Stimulated activated CD4-positive, alpha-beta T cell treated with anti-CD3 and anti-CD28 coated beads, Interleukin-12 subunit alpha, Interleukin-12 subunit beta, amount 100 ng/mL, for 48 hours (primary cell): ENCODE data around the gene PLA2G4A.

Experiments
- DNase-seq, 3 donors: peaks; one replicate each; pipeline ENCODE4 v3.0.0-alpha.2; 2020; ENCODE audit warnings: low read depth in 2 of 3, low spot score in 1 of 3

Gene PLA2G4A

DNA sequence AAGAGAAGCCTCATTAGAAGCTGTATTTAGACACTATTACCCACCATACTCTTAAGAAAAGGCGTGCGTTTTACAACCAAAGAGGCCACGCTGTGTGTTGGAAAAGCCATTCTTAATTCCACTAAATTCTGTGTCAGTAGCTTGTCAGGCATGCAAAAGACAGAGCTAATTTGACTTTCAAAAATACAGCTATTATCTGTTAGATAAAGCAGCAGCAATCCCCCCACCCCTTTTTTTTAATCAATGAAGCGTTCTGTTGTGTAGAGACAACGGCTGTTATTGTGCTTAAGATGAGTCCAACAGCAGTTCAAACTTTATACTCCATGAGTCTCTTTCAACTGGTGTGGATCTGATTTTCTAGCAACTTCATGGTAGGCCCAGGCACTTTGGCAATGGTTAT is 43.5 kb downstream of the PLA2G4A start:
- DNase-seq = no peak

DNA sequence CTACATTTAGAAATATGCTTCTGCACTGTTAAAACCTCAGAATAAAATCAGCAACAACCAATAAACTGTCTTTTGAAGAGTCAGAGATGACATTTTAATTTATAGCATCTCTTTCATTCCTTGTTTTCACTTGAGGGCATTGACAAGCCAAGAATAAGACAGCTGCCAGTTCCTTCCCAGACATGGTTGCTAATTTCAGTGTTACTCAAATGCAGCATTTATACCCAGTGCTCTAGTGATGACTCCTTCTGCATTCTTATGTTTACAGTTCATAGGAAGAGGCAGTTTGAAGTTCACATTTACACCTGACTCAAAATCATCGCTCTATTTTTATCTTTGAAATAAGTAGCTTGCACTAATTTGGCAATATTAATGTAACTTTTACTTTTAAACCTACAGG is 44.9 kb downstream of the PLA2G4A start:
- DNase-seq = no peak

DNA sequence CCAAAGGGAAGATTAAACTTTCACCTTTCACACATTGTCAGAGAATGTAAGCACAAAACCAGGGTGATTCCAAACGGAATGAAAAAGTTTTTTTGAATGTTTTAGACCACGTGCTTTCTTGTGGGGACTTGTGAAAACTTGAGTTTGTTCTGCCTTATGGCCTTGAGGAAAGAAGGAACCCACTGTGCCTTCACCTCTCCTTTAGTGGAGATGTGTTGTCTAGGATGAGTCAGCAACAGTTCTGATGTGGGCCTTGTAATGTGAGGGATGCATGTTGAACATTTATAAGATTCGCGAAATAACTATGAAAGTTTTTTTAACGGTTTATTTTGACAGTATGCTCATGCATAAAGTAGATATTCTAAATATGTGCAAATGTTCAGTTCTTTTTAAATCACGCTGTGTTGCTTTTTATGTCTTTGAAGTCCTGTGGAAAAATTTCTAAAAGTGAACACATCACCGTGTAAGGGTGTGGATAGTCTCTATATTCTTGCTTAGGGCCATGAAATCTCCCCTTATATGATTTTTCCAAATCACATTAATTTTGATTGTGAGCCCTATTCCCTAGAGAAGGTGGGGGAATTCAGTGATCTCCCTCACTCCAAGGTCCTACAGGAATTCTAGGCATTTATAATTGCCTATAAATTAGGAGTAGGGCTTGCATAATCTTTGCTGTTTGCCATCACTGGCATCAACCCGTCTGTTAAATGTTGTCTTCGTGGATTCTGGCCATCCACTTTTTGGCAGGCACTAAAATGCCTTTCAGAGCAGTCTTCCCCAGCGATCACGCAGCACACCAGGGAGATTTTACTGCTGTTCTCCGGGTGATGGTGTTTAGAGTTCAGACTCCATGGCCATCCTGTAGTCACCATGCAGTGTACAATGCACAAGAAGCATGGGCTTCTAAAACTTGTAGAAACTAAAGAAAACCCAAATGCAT is 47.4 kb downstream of the PLA2G4A start:
- no peak for DNase-seq

DNA sequence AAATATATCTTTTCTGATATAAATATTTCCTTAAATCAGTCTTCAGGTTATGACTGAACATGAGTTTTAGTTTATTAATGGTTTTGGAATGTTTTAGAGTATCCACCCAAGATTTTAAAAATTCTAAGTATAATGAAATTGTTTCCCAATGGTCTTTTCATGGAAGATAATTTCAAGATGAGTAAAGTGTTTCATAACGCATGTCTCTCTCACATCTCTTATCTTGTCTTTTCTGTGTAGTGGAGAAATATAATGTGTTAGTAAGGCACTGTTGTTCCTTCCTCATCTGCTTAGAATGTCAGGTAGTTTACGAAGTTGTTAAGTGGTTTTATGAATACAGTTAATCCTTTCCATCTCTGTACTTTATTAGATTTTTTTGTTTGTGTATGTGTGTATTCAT is 49.6 kb downstream of the PLA2G4A start:
- DNase-seq = no peak

DNA sequence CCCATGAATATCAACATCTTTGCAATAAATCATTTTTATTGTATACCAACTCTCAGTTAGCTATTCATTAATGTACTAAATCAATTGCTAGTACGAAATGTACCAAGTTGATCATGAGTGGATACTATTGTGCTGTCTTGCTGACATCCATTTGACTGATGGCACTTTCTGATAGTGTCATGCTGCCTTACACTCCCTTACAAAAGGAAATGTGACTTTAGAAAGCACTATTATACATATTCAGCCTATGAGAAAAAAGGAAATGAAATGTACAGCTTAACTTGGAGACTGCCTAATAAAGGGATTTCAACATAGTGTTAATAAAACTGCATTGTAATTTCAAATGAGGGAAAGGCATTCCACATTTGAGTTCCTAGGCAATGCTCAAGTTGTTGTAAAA is 52.2 kb downstream of the PLA2G4A start:
- DNase-seq = no peak

DNA sequence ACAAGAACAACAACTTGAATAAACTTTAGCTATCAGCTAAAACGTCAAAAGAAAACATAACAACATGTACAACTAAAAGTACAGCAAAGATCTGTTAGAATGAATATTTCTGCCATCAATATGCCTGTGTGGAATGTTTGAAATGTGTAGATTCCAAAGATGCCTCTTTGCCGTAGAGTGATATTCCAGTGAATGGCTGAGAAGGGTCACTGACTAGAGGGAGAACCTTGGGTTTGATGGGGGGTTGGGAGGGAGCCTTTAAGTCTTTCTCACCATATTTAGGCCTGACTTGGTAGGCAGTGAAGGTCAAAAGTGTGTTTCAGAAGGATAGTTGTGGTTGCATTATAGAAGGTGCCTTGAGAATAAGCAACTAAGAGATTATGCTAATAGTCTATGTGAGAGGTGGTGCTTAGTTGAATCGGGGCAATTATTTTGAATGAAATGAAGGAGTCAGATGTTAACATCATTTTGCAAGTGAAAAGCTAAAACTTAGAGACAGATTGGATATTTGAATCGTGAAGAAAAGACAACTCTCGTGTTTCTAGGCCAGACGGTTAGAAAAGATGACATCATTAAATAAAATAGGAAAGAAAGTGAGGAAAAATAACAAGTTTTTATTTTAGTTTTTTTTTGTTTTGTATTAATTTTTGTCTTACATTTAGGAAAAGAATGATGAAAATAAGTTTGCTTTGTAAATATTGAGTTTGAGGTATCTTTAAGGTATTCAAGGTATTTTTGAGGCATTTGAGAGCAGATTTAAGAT is 53.8 kb downstream of the PLA2G4A start:
- DNase-seq = no peak

DNA sequence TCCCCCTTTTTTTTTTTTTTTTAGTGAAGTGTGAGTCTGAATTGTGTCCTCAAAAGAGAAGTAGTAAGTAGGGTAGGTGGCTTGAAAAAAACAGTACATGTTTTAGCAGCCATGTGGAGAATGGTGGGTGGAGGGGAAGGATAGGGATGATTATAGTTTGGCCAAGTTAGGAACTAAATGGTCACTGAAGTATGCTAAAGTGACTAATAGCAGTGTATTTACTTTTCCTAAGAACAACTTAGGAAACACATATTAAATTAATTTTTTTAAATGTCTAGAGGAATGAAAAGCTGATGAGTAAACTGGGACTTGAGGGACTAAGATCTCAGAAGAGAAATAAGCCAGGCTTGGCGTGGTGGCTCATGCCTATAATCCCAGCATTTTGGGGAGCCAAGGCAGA is 55.5 kb downstream of the PLA2G4A start:
- DNase-seq = no peak

DNA sequence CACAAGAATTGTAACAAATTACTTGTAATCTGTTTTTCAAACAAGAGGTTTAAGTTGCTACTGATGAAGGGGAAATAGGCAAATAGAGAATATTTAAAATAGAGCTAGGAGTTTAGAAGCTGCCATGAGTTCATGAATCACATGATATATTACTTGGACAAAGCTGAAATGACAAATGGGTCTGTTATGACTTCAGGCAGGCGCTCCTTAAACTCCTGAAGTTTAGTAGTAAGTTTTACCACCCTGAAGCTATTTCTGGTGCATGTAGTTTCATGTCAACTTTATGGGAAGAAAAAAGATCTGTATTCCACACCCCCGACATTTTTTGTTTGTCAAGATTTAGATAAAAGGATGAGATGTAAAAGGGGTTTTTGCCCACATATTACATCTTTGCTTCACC is 58.5 kb downstream of the PLA2G4A start:
- DNase-seq = no peak

DNA sequence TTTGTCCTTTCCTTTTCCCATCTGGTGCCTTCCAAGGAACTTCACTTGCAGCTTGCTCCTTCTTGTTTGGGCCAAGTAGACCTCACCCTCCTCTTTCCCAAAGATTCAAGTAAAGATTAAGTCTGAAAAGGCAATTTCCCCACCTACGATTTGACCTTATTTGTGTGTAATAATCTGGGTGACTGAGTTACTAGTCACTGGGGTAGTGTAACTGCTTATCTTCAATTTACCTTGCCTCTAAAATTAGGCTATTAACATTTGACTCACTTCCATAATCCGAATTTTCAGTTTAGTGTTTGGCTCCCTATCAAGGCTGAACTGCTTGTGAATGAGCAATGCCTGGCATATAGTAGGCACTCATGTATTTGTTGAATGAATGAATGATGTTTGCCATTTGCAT is 59.6 kb downstream of the PLA2G4A start:
- DNase-seq = no peak

DNA sequence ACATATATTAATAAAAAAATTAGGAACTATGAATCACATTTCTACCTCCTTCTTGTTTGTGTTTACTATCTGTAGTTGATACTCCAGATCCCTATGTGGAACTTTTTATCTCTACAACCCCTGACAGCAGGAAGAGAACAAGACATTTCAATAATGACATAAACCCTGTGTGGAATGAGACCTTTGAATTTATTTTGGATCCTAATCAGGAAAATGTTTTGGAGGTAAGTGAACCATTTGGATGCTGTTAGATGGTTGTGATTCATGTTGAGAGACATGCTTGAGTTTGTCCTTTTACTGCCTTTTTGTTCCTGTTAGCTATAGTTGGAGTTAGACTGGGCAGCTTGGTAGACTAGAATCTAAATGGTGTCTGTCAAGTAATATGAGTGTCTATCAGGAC is 64.2 kb downstream of the PLA2G4A start:
- DNase-seq = no peak

DNA sequence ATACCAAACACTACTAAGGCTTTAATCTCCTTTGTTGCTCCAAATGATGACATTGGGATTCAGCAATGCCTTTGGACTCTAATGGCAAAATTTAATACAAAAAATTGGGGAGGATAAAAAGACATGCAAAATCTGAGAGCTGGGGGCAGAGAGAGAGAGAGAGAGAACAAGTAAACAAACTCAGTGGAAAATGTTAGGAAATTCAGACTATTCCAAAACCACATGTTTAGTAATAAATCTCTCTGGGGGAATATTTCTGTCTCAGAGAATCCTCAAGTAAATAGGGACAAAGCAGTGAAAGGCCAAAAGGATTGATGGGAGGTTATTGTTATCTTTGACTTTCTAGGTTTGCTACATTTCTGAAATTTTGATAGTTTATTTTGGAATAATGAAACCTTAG is 65.7 kb downstream of the PLA2G4A start:
- DNase-seq = no peak

DNA sequence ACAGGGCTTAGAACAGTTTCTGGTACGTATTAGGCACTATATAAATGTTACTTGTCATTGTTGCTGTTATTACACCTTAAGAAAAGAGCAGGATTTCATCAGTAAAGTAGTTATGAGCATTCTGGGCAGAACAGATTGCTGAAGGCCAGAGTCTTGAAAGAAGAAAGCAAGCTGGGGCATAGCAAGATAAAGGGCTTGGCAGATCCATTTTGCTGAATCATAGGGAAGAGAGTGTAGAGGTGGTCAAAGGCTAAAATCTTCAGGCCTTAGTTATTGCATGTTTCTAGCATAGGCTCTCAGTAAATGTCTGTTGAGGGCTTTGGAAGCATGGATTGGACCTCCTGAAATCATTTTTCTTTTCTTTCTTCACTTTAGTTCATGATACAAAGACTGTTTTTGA is 67.5 kb downstream of the PLA2G4A start:
- DNase-seq = no peak

DNA sequence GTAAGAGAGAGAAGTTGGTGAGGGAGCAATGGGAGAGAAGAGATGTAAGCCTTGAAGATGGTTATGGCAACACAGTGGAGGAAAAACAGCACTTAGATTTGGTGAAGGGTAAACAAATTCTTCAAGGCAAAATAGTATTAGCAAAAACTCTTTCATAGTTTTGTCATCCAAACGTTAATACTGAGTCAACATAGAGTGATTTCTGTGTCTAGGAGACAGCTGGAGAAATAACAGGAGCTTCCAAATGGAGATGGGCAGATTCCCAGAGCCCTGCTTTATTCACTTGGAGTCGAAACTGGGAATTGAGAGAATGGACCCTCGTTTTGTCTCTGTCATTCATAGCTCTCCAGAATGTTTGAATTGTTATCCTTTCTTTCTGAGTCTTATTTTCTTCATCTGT is 68.3 kb downstream of the PLA2G4A start:
- DNase-seq = no peak

DNA sequence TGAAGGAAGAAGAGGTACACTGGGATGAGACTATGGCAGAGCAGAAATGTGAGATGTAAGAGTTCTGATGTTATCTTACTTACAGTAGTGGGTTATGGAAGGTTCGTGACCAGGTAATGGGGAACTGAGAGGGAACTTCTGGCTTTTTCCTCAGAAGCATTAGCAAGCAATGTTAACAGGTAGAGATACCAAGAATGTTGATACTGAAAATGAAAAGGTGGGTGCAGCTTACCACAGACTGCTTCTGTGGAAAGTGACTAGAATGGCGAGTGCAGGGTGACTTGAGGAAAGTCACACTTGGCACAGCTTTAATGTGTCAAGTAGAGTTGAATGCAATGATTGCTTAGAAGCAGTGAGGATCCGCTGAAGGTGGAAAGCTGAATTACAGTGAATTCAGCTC is 70.8 kb downstream of the PLA2G4A start:
- DNase-seq = no peak

DNA sequence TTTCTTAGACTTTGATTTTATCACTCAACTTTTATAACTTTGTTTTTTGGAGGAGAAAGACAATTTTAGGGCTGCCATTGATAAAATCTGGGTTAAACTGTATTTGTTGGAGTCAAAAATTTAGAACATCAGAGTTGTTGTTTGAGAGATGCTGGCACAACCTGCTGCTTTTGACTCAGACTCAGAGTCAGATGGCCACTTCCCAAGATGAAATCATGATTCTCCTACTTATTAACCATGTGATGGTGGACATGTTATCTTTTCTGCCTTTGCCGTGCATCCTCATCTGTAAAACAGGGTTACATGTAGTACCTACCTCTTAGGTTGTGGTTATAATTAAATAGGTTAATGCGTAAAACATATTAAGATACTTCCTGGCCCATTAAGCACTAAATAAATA is 71.2 kb downstream of the PLA2G4A start:
- DNase-seq = no peak

DNA sequence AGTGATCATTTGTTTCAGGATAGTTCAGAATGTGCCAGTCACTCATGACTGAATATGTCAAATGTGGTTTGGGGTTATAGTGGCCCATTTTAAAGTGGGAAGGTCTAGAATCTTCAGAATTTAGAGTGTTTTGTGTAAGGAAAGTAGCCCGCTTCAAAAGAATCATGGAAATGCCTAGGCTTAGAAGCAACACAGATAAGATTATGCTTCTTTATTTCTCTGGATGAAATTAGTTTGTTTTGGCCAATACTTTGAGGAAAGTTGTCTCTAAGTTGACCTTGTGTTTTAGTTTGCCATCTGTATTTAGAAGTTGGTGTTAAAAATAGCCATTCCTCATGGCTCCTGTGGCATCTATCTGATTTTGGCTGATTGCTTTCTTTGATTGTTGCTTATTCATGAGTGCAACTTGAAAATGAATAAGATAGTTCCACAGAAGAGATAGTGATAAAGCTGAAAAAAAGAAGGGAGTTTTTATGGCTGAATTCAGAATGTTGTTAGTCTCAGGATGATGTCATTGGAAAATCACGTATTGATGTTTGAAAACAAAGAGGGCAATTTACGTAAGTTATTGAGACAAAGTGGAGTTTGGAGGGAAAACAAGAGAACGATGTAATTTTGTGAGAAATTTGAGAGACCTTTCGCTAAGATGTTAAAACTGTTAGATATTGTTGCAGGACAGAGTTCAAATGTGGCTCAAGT is 71.9 kb downstream of the PLA2G4A start:
- DNase-seq = no peak

DNA sequence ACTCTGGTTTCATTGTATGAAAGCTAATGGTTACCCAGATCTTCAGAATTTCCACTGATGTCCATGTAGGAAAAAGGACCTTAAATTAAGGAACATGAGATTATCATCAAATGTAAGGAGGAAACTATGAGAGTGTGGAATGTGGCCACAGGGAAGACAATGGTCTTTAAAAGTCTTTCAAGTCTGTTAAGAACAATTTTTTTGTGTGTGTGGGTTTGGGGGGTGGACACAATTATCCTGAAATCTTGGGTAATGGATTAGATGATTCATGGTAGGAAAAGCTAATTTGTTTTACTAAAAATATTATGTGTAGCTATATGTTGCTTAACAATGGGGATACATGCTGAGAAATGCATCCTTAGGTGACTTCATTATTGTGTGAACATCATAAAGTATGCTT is 72.9 kb downstream of the PLA2G4A start:
- no peak for DNase-seq

DNA sequence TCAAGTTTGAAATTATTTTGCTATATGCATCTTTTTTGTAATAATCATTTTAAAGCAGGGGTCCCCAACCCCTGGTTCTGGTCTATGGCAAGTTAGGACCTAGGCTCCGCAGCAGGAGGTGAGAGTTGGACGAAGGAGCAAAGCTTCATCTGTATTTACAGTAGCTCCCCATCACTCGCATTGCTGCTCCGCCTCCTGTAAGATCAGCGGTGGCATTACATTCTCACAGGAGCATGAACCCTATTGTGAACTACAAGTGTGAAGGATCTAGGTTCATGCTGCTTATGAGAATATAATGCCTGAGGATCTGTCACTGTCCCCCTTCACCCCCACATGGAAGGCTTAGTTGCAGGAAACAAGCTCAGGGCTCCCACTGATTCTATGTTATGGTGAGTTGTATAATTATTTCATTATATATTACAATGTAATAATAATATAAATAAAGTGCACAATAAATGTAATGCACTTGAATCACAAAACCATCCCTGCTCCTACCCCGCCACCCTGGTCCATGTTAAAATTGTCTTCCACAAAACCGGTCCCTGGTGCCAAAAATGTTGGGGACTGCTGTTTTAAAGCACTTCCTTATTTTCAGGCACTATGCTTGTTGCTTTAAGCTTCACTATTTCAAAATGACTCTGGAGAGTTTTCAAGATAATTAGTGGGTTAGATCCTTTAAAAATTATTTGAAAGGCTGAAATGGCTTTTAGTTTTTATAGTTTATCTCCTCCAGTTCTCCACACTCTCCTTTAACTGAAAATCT is 74.8 kb downstream of the PLA2G4A start:
- DNase-seq = no peak

DNA sequence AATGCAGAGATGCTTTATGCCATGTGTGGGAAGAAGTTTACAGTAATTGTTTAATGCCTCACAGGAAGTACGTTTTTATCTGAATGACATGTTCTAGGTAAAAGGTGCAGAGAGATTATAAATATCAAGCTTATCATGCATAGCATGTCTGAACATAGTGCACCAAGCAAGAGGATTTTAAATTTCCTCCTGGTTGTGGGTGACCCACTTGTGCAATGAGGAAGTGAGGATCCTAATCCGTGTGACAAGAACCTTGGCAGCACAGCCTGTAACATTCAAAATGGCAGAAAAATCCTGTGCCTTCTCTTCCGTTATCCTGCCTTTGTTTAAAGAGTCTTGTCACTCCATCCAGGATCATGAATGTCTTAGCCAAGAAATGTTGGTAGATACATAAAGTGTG is 75.6 kb downstream of the PLA2G4A start:
- no peak for DNase-seq

DNA sequence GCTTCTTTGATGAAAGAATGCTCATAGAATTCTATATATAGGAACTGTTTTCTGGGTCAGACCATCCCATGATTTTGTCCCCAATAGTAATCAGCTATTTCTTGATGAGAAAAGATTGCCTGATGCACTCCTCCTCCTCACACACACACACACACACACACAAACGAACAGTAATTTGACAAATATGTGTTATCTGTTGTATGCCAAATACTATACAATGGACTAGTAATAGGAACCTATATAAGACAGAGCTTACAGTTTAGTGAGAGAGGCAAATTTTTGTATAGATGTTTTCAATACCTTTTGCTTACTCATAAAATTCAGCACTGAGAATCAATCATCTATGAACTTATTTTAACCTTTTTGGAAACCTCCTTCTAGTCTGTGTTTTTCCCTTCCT is 76.8 kb downstream of the PLA2G4A start:
- DNase-seq = no peak

DNA sequence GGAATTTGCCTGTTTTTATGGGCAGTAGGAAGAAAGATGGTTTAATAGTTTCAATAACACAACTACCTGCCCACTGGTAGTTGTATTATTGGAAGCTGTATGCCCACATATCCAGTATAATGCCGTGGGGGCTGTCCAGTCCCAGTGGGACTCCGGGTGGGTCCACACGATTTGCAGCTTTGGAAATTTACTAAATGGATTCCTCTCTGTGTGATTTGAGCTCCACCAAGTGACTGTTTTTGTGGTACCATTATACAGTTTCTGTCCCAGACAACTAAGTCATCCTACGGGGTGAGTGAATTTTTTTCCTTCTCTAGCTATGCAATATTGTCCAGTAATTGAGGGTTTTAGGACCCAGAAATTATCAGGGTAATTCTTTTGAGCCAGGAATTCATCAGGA is 86.8 kb downstream of the PLA2G4A start:
- no peak for DNase-seq
